ENCODE results near the gene VWA2. TPM values are rescaled to one million over a fixed set of nuclear protein-coding genes. Genes with fewer than 3 reads are reported as not detected.

VWA2 gene
- total RNA-seq, 2 experiments from 2014 or later: not detected

GRCh38 chr10:114279901-114280644, 41.0 kb downstream of the VWA2 start:
- no peak for TF ChIP-seq CTCF (IDR thresholded peaks at IDR 0.05)

GRCh38 chr10:114281006-114281405, 42.0 kb downstream of the VWA2 start:
- Histone ChIP-seq H3K4me1 (ENCODE audit: insufficient read depth, low read length) (no peaks in the 10 kb centered on the region), H3K4me3 (ENCODE audit: low read length) (no peak overlapping the region), H3K27ac (ENCODE audit: low read depth in 1 of 2, low read length in 2 of 2) (no peak overlapping the region), H3K9me3 (ENCODE audit: control insufficient read depth in 1 of 2, insufficient read depth in 1 of 2, low read length in 2 of 2) (no peaks in the 10 kb centered on the region), H3K27me3 (ENCODE audit: control insufficient read depth in 1 of 2, insufficient read depth in 2 of 2, low read length in 2 of 2) (no peaks in the 10 kb centered on the region), H3K36me3 (ENCODE audit: insufficient read depth, low read length) (no peaks in the 10 kb centered on the region)
- Mint-ChIP-seq H3K9me3 (no peaks in the 10 kb centered on the region), H3K36me3 (ENCODE audit: low read depth) (no peaks in the 10 kb centered on the region), H3K4me1 (ENCODE audit: low read depth) (no peaks in the 10 kb centered on the region), H3K27ac (no peak overlapping the region), H3K4me3 (no peak overlapping the region), H3K27me3 (no peaks in the 10 kb centered on the region)
- CTCF ChIA-PET: no interaction called here
- no peak for DNase-seq
- POLR2A ChIA-PET: no interaction called here
- intact Hi-C loops (cut with DNase I, micrococcal nuclease): no loop called here
- no peak for TF ChIP-seq CTCF (IDR thresholded peaks at IDR 0.05)
- no peak for ATAC-seq (ENCODE audit: poor library complexity)

More at GRCh38 chr10:114279901-114280644, 41.0 kb downstream of the VWA2 start:
- DNase-seq (no peak), ATAC-seq (ENCODE audit: poor library complexity) (no peak)
- no peaks in the 10 kb centered on the region for H3K27me3 Mint-ChIP-seq
- H3K36me3 Mint-ChIP-seq (ENCODE audit: low read depth): no peaks in the 10 kb centered on the region
- H3K27ac Mint-ChIP-seq: no peak overlapping the region
- Histone ChIP-seq H3K4me3 (ENCODE audit: low read length) (no peak overlapping the region), H3K27ac (ENCODE audit: low read depth in 1 of 2, low read length in 2 of 2) (no peak overlapping the region), H3K27me3 (ENCODE audit: control insufficient read depth in 1 of 2, insufficient read depth in 2 of 2, low read length in 2 of 2) (no peaks in the 10 kb centered on the region), H3K9me3 (ENCODE audit: control insufficient read depth in 1 of 2, insufficient read depth in 1 of 2, low read length in 2 of 2) (no peaks in the 10 kb centered on the region), H3K36me3 (ENCODE audit: insufficient read depth, low read length) (no peaks in the 10 kb centered on the region), H3K4me1 (ENCODE audit: insufficient read depth, low read length) (no peaks in the 10 kb centered on the region)
- no peaks in the 10 kb centered on the region for H3K9me3 Mint-ChIP-seq
- CTCF ChIA-PET: no interaction called here
- intact Hi-C loops (cut with DNase I, micrococcal nuclease): no loop called here
- POLR2A ChIA-PET: no interaction called here
- H3K4me3 Mint-ChIP-seq: no peak overlapping the region
- H3K4me1 Mint-ChIP-seq (ENCODE audit: low read depth): no peaks in the 10 kb centered on the region

GRCh38 chr10:114281461-114281860, 42.4 kb downstream of the VWA2 start:
- no peaks in the 10 kb centered on the region for H3K9me3 Mint-ChIP-seq
- DNase-seq (no peak), ATAC-seq (ENCODE audit: poor library complexity) (no peak)
- Histone ChIP-seq H3K4me1 (ENCODE audit: insufficient read depth, low read length) (no peaks in the 10 kb centered on the region), H3K27ac (ENCODE audit: low read depth in 1 of 2, low read length in 2 of 2) (no peak overlapping the region), H3K36me3 (ENCODE audit: insufficient read depth, low read length) (no peaks in the 10 kb centered on the region), H3K9me3 (ENCODE audit: control insufficient read depth in 1 of 2, insufficient read depth in 1 of 2, low read length in 2 of 2) (no peaks in the 10 kb centered on the region), H3K27me3 (ENCODE audit: control insufficient read depth in 1 of 2, insufficient read depth in 2 of 2, low read length in 2 of 2) (no peaks in the 10 kb centered on the region), H3K4me3 (ENCODE audit: low read length) (no peak overlapping the region)
- CTCF ChIA-PET: no interaction called here
- intact Hi-C loops (cut with DNase I, micrococcal nuclease): no loop called here
- POLR2A ChIA-PET: no interaction called here
- H3K27me3 Mint-ChIP-seq: no peaks in the 10 kb centered on the region
- no peak overlapping the region for H3K27ac Mint-ChIP-seq
- no peak for TF ChIP-seq CTCF (IDR thresholded peaks at IDR 0.05)
- H3K4me3 Mint-ChIP-seq: no peak overlapping the region
- no peaks in the 10 kb centered on the region for H3K36me3 Mint-ChIP-seq (ENCODE audit: low read depth)
- no peaks in the 10 kb centered on the region for H3K4me1 Mint-ChIP-seq (ENCODE audit: low read depth)

Measured in CD4-positive, alpha-beta T cell (primary cell).